SK-N-MC (cell line): Measurements from ENCODE around the gene ISM1.

Experiments used
- DNase-seq: peaks from one replicate; pipeline ENCODE4 v3.0.0-alpha.2; 2011; ENCODE audit warnings: low read depth, low spot score
- H3K27ac ChIP-seq: fragments of 200-600 bp; sonication (generic); 2 replicates; pipeline ENCODE4 v1.5.1; 2016; ENCODE audit warnings: mixed run types
- H3K36me3 ChIP-seq: fragments of 200-600 bp; sonication (generic); 2 replicates; pipeline ENCODE4 v1.6.1; 2017; ENCODE audit warnings: antibody characterized with exemption, low read length, mixed read lengths; ENCODE audit not compliant: insufficient read depth
- H3K4me3 ChIP-seq: fragments of 200-600 bp; sonication (generic); 2 replicates; pipeline ENCODE4 v1.5.1; 2016
- H3K9ac ChIP-seq: fragments of 200-600 bp; sonication (generic); 2 replicates; pipeline ENCODE4 v1.8.0; 2017; ENCODE audit warnings: mixed run types, mixed read lengths; ENCODE audit not compliant: insufficient read length
- H3K9me3 ChIP-seq: fragments of 200-600 bp; sonication (generic); 2 replicates; pipeline ENCODE4 v1.6.1; 2017; ENCODE audit warnings: low read depth, mild to moderate bottlenecking, antibody characterized with exemption, low read length, moderate library complexity, mixed read lengths
- EZH2 ChIP-seq: fragments of 200-600 bp; sonication (generic); IDR thresholded peaks from one replicate; pipeline ENCODE4 v1.6.1; 2017; ENCODE audit warnings: antibody characterized with exemption
- FOXP2 ChIP-seq: optimal IDR thresholded peaks from 2 replicates; pipeline ENCODE3; 2011; ENCODE audit warnings: mild to moderate bottlenecking, moderate library complexity; ENCODE audit not compliant: insufficient read depth; ENCODE audit errors: extremely low read length, control extremely low read depth
- POLR2AphosphoS5 ChIP-seq: IDR thresholded peaks from 2 replicates; pipeline ENCODE4 v1.6.1; 2012; ENCODE audit warnings: mild to moderate bottlenecking, low read depth, low read length, borderline replicate concordance

ISM1 gene

DNA sequence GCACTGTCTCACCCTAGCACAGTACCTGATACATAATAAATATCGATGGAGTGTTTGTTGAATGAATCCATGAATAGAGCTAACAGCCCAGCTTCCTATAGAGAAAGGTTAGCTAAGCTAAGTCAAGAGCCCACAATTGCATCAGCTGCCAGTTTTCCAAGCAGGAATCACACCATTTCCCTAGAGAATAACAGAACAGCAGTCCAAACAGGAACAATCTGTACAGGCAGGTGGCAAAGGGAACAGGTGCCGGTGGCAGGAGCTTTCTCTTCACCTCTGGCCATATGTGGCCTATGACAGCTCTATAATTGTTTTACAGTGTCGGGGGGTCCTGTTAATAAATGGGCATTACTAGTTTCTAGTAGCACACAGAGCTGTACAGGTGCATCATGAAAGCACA lies 38.8 kb downstream of the ISM1 start:
- no peaks in the 10 kb centered on the region for H3K36me3 ChIP-seq
- H3K27ac ChIP-seq: no peak overlapping the region
- TF ChIP-seq POLR2AphosphoS5: no peak
- TF ChIP-seq EZH2: no peak
- TF ChIP-seq FOXP2: no peak
- H3K9ac ChIP-seq: no peak overlapping the region
- H3K9me3 ChIP-seq: no peaks in the 10 kb centered on the region
- no peak overlapping the region for H3K4me3 ChIP-seq
- DNase-seq: no peak

DNA sequence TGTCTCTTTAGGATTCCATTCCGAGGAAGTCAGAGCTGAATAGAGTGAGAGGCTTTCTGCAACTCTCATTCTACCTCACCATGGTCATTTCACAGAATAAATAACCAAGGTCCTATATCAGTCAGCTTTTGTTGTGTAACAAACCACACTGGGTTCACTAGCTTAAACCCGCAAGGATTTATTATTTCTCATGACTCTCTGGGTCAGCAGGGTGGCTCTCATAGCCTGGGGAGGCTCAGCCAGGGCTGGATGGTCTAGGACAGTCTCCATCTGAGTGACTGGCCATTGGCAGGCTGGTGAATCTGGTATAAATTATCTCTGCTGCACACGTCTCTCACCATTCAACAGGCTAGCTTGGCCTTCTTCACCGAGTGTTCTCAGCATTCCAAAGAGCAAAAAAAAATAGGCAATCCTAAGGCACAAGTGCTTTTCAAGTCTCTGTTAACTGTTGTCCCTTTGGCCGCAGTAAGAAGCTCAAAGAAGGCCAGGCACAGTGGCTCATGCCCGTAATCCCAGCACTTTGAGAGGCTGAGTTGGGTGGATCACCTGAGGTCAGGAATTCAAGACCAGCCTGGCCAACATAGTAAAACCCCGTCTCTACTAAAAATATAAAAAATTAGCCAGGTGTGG lies 39.7 kb downstream of the ISM1 start:
- H3K9ac ChIP-seq: no peak overlapping the region
- TF ChIP-seq FOXP2 (no peak), EZH2 (no peak), POLR2AphosphoS5 (no peak)
- no peak for DNase-seq
- H3K4me3 ChIP-seq: no peak overlapping the region
- H3K36me3 ChIP-seq: no peaks in the 10 kb centered on the region
- no peak overlapping the region for H3K27ac ChIP-seq
- no peaks in the 10 kb centered on the region for H3K9me3 ChIP-seq

DNA sequence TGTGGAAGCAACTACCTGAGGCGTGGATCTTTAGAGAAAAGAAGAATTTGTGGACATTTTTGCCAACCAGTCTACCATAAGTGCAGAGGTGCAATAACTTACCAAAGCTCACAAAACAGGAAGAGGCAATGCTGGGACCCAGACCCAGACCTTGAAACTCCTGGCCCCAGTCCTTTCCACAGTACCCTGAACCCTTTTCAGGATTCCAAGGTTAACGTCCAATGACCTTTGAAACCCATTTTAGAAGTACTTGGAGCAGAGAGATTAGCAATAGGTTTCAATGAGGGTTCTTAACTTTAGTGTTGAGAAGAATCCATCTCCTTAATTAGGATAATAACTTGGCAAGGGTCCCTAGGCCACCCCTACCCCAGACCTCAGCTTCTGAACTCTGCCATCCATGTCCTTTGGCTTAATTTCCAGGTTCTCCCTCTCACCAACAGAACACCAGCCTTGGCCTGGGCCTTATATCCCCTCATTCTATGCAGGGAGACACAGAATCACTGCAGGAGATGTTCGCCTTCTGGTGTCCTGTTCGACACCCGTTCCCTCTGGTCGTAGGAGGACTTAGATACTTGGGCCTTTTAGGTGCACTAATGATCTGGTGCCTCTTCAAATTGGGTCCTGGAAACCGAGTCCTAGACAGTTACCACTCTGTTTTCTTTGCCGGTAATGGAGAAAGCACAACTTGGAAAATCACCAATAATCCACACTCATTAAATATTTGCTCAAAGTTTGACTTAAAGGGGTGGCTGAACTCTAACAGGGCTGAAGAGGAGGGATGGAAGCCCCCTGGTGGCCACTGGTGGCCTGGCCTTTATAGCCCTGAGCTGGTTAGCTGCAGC lies 40.6 kb downstream of the ISM1 start:
- H3K4me3 ChIP-seq: no peak overlapping the region
- no peak overlapping the region for H3K9ac ChIP-seq
- no peaks in the 10 kb centered on the region for H3K9me3 ChIP-seq
- H3K27ac ChIP-seq: no peak overlapping the region
- TF ChIP-seq FOXP2: no peak
- TF ChIP-seq POLR2AphosphoS5: no peak
- no peaks in the 10 kb centered on the region for H3K36me3 ChIP-seq
- no peak for DNase-seq

DNA sequence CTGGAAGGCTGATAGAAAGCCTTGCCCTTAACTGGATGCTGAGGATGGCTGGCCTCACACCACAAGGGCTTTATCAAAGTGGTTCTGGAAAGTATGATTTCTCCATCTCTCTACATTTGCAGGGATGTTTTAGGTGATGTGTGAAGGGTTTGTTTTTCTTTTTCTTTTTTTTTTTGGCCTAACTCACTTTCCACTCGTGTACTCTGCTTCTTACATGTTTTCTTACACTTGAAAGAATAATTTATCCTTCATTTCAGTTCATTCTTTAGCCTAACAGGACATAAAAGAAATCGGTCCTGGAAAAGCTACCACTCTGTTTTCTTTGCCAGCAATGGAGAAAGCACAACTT lies 41.2 kb downstream of the ISM1 start:
- Histone ChIP-seq H3K9me3 (no peaks in the 10 kb centered on the region), H3K36me3 (no peaks in the 10 kb centered on the region), H3K9ac (no peak overlapping the region), H3K4me3 (no peak overlapping the region), H3K27ac (no peak overlapping the region)
- DNase-seq: no peak
- no peak for TF ChIP-seq FOXP2
- no peak for TF ChIP-seq POLR2AphosphoS5
- TF ChIP-seq EZH2: no peak

DNA sequence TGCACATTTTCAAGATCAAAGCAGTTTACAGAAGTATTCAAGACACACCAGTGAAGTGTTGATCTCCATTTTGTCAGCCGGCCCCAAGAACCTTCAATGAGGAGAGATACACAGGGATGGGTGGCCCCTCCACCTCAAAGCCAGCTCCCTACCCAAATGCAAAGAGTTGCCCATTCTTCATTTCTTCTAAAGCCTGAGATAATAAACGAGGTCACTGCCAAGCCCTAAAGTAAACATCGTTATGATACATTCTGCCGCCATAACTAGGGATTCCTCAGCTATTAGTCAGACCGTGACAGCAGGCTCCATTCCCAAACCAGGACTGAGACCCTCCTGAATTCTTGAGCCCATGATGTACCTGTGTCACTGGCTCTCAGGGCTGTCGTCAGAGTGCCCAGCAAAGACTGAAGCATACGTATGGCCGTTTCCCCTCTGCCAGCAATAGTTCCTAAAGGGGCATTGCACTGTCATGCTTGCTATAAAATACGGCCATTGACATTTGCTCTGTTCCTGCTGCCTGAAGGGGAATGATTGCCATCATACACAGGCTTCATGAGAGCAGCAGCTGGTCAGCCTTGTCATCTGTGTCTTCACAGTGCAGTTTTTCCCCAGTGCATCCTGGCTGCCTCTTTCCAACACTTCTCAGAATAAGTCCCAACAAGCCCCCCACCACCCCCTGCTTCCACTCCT lies 41.7 kb downstream of the ISM1 start:
- H3K27ac ChIP-seq: no peak overlapping the region
- H3K9ac ChIP-seq: no peak overlapping the region
- H3K9me3 ChIP-seq: no peaks in the 10 kb centered on the region
- H3K4me3 ChIP-seq: no peak overlapping the region
- TF ChIP-seq EZH2 (no peak), POLR2AphosphoS5 (no peak), FOXP2 (no peak)
- H3K36me3 ChIP-seq: no peaks in the 10 kb centered on the region
- DNase-seq: no peak

DNA sequence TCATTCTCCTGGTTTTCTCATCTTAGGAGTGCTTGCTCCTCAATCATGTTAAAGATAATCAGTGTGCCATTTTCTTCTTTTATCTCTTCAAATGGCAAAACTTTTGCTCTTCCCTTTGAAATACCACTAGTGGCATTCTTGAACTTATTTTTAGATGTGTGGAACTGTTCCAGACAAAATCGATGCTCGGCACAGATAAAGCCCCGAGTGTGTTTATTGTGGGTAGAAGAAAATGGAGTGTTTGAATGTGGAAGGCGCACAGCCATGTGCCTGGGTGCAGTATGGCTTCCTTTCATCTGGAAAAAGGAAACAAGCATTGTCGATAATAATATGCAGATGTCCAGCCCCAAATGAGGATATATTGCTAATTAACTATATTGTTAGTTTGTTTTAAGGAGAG lies 42.4 kb downstream of the ISM1 start:
- DNase-seq: no peak
- Histone ChIP-seq H3K9ac (no peak overlapping the region), H3K36me3 (no peaks in the 10 kb centered on the region), H3K4me3 (no peak overlapping the region), H3K27ac (no peak overlapping the region), H3K9me3 (no peaks in the 10 kb centered on the region)
- TF ChIP-seq EZH2 (no peak), POLR2AphosphoS5 (no peak), FOXP2 (no peak)

DNA sequence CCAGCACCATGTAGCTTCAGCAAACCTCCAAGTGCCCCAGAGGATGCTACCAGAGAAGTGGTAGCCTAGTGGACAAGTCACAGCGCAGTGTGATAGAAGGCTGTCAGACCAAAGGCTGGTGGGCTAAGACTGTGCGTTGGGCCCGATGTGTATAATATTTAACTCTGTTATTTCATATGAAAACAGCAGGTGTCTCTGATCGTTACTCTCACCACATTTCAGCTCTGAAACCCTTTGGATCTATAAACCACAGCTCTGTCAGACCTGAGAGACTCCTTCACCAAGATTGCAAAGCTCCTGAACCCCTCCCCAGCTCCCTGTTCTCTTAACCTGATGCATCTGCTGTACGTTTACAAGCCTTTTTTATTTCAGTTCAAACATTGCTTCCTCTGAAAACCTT lies 43.8 kb downstream of the ISM1 start:
- no peak for DNase-seq
- no peak overlapping the region for H3K9ac ChIP-seq

DNA sequence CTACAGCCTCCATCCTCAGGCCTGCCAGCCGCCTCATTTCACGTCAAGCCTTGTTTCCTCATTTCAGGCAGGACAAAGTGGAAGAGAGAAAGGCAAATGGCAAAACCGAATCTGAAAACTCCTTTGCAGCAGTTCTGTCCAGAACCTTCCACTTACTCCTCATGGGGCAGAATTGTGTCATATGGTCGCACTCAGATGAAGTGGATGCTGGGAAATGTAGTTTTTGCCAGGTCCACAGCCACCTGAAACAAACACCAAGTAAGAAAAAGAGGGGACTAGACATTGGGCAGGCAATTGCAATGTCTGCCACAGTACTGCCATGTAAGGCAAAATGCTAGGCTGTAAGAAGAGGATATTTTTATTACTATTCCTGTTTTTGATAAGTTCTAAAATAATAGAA lies 44.9 kb downstream of the ISM1 start:
- TF ChIP-seq EZH2: no peak
- no peak for TF ChIP-seq POLR2AphosphoS5
- no peak for TF ChIP-seq FOXP2
- H3K9me3 ChIP-seq: no peaks in the 10 kb centered on the region
- DNase-seq: no peak
- no peaks in the 10 kb centered on the region for H3K36me3 ChIP-seq
- H3K4me3 ChIP-seq: no peak overlapping the region
- H3K9ac ChIP-seq: no peak overlapping the region
- H3K27ac ChIP-seq: no peak overlapping the region

More for the DNA sequence above, 43.8 kb downstream of the ISM1 start:
- no peak overlapping the region for H3K4me3 ChIP-seq
- no peaks in the 10 kb centered on the region for H3K36me3 ChIP-seq
- no peak for TF ChIP-seq POLR2AphosphoS5
- no peak for TF ChIP-seq EZH2
- no peak for TF ChIP-seq FOXP2
- H3K9me3 ChIP-seq: no peaks in the 10 kb centered on the region
- H3K27ac ChIP-seq: no peak overlapping the region
